ENCODE measurements around the gene NAPA. TPM values are rescaled to one million over a fixed set of nuclear protein-coding genes. Genes with fewer than 3 reads are reported as not detected.

The NAPA gene
- total RNA-seq, 4 donors from 2014 or later = 146 to 354 (median 213) TPM

GRCh38 chr19:47444388-47444821 is 70.5 kb downstream of the NAPA start:
- H3K4me3 ChIP-seq (replicated peaks in 1 of 3) = no peak overlapping the region
- WGBS, 2 donors = 24 to 41% methylated on average over 12 to 22 of the region's 22 CpGs
- no peak overlapping the region for H3K27ac ChIP-seq
- H3K27me3 ChIP-seq = peaks cover 35% of the 10 kb centered on the region
- peaks cover 4 to 23% of the 10 kb centered on the region in 2 donors for H3K4me1 ChIP-seq
- no peaks in the 10 kb centered on the region for H3K9me3 ChIP-seq
- no peak for TF ChIP-seq CTCF (IDR thresholded peaks at IDR 0.05)
- intact Hi-C loops (cut with DNase I) = no loop called here
- DNase-seq = peak in 1 of 2 donors; percentile 4
- no peaks in the 10 kb centered on the region for H3K36me3 ChIP-seq

DNA sequence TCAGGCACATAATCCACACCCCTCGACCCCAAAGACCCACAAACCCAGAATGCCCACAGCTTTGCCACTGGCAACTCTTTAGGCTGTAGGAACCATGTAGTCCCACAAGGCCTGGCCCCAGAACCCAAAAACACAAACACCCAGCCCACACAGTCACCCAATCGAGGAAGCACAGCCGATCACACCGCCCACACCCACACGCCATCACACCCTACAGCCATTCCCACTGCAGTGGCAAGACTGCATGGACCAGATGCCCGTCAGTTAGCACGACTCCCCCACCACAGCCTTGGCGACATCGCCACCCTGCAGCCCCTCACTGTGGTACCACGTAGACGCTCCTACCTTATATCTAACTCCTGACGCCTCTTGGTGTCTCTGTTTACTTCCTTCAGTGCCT is 71.5 kb downstream of the NAPA start:
- H3K36me3 ChIP-seq = no peaks in the 10 kb centered on the region
- intact Hi-C loops (cut with DNase I) = no loop called here
- WGBS, 2 donors = 68 to 73% methylated on average over 12 of the region's 12 CpGs
- no peak overlapping the region for H3K27ac ChIP-seq
- no peaks in the 10 kb centered on the region for H3K9me3 ChIP-seq
- TF ChIP-seq CTCF (IDR thresholded peaks at IDR 0.05) (no peak), POLR2A (IDR thresholded peaks at IDR 0.05) (no peak)
- DNase-seq = no peak
- peaks cover 4 to 23% of the 10 kb centered on the region in 2 donors for H3K4me1 ChIP-seq
- H3K4me3 ChIP-seq (replicated peaks in 1 of 3) = no peak overlapping the region
- H3K27me3 ChIP-seq = peaks cover 29% of the 10 kb centered on the region

DNA sequence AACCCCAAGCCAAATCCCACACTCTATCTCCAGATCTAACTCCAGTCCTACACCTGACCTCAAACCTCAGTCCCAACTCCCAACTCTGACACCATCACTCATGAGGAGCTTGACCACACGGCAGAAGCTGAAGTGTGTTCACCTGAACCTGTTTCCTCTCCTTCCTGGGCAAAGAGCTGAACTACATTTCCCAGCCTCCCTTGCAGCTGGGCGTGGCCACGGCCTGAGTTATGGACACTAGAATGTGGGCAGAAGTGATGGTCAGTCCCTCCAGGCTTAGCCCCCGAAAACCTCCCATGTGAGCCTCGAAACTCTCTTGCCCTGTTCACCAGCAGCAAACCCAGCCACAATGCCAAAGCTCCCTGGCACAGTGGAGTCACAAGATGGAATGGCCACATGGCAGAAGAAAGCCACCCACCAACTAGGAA is 76.1 kb downstream of the NAPA start:
- WGBS, 2 donors = 25 to 33% methylated on average over 4 to 5 of the region's 5 CpGs

More for the DNA sequence above, 76.1 kb downstream of the NAPA start:
- no peak overlapping the region for H3K4me3 ChIP-seq (replicated peaks in 1 of 3)
- no peaks in the 10 kb centered on the region for H3K4me1 ChIP-seq
- intact Hi-C loops (cut with DNase I) = loop anchor here (10.0 kb wide), 1 partner anchor 76 kb away; the partner anchor contains the start of gene NAPA
- peak in 1 of 2 donors; percentile 10 for DNase-seq
- no peaks in the 10 kb centered on the region for H3K36me3 ChIP-seq
- TF ChIP-seq POLR2A (IDR thresholded peaks at IDR 0.05) (no peak), CTCF (IDR thresholded peaks at IDR 0.05) (no peak)
- no peaks in the 10 kb centered on the region for H3K9me3 ChIP-seq
- H3K27ac ChIP-seq = no peak overlapping the region
- peaks cover 7% of the 10 kb centered on the region for H3K27me3 ChIP-seq

Other genes with a start within 250 kb of the NAPA start
- gene INAFM1, start 240.2 kb downstream of the NAPA start, total RNA-seq = 10 to 100 TPM in 1 of 4 donors, 1 to 10 TPM in 3; 4.3 to 10.6 (median 8.2) TPM
- 1 to 10 TPM; 1.2 to 3.5 (median 1.8) TPM for gene C5AR1, start 205.2 kb downstream of the NAPA start, total RNA-seq
- 1 to 10 TPM in 2 of 4 donors, under 1 TPM in 2; 0.11 to 3.8 (median 2.0) TPM for gene C5AR2, start 182.9 kb downstream of the NAPA start, total RNA-seq
- gene DHX34, start 165.7 kb downstream of the NAPA start, total RNA-seq = 10 to 100 TPM; 15.2 to 20.1 (median 17.3) TPM
- gene MEIS3, start 95.5 kb downstream of the NAPA start, total RNA-seq = 10 to 100 TPM in 1 of 4 donors, 1 to 10 TPM in 3; 3.6 to 15.3 (median 6.1) TPM
- under 1 TPM in 2 of 4 donors, not detected in 2; 0.29 to 0.59 TPM for gene SLC8A2, start 43.2 kb downstream of the NAPA start, total RNA-seq
- gene KPTN, start 30.8 kb downstream of the NAPA start, total RNA-seq = 1 to 10 TPM; 7.0 to 8.9 (median 7.3) TPM
- 1 to 10 TPM in 1 of 4 donors, under 1 TPM in 2, not detected in 1; 0.40 to 1.1 (median 0.56) TPM for gene ZNF541, start 58.1 kb upstream of the NAPA start, total RNA-seq
- 10 to 100 TPM in 3 of 4 donors, 1 to 10 TPM in 1; 5.8 to 15.2 (median 13.2) TPM for gene BICRA, start 94.1 kb upstream of the NAPA start, total RNA-seq
- 10 to 100 TPM; 41.9 to 48.0 (median 44.3) TPM for gene EHD2, start 198.4 kb upstream of the NAPA start, total RNA-seq
- gene NOP53, start 230.5 kb upstream of the NAPA start, total RNA-seq = 100 to 1,000 TPM; 278 to 531 (median 461) TPM

All from thyroid gland (tissue), 4 donors.